Liver (tissue), 9 donors: ENCODE data around the gene ZNF101. TPM values are rescaled to one million over a fixed set of nuclear protein-coding genes. Genes with fewer than 3 reads are reported as not detected.

Source experiments
- DNase-seq: peaks from one replicate; pipeline ENCODE4 v3.0.0-alpha.2; 2017; ENCODE audit warnings: low spot score
- H3K27ac ChIP-seq, 2 donors: one replicate each; pipeline ENCODE4 v1.7.0; 2013; ENCODE audit warnings: inconsistent platforms in 2 of 2, low read length in 2 of 2, control low read depth in 1 of 2, low read depth in 1 of 2, mild to moderate bottlenecking in 1 of 2
- H3K27me3 ChIP-seq, 4 donors: one replicate each; pipeline versions ENCODE4 v1.6.1 to v1.7.0; 2013; ENCODE audit warnings: low read length in 3 of 4, inconsistent platforms in 1 of 4, mild to moderate bottlenecking in 1 of 4, moderate library complexity in 1 of 4; ENCODE audit not compliant: control insufficient read depth in 4 of 4, insufficient read depth in 4 of 4
- H3K36me3 ChIP-seq, 4 donors: one replicate each; pipeline versions ENCODE4 v1.6.1 to v1.7.0; 2013; ENCODE audit warnings: low read length in 3 of 4, mild to moderate bottlenecking in 3 of 4, low read depth in 1 of 4, moderate library complexity in 1 of 4; ENCODE audit not compliant: control insufficient read depth in 4 of 4, insufficient read depth in 3 of 4
- H3K4me1 ChIP-seq, 4 donors: one replicate each; pipeline versions ENCODE4 v1.6.1 to v1.7.0; 2013; ENCODE audit warnings: low read length in 3 of 4, mild to moderate bottlenecking in 3 of 4, moderate library complexity in 1 of 4; ENCODE audit not compliant: control insufficient read depth in 4 of 4, insufficient read depth in 4 of 4
- H3K4me3 ChIP-seq, 3 donors: one replicate each; pipeline versions ENCODE4 v1.6.1 to v1.7.0; 2013; ENCODE audit warnings: low read length in 3 of 3, control low read depth in 1 of 3, low read depth in 1 of 3, mild to moderate bottlenecking in 1 of 3
- H3K9ac ChIP-seq, 2 donors: one replicate each; pipeline ENCODE4 v1.7.0; 2013; ENCODE audit warnings: low read length in 2 of 2, mild to moderate bottlenecking in 2 of 2, moderate library complexity in 2 of 2, control low read depth in 1 of 2, low read depth in 1 of 2
- H3K9me3 ChIP-seq, 4 donors: one replicate each; pipeline versions ENCODE4 v1.6.1 to v1.7.0; 2013; ENCODE audit warnings: low read length in 3 of 4; ENCODE audit not compliant: control insufficient read depth in 4 of 4
- ATF3 ChIP-seq: IDR thresholded peaks from 2 replicates; pipeline ENCODE4 v1.6.1; 2016; ENCODE audit warnings: antibody characterized with exemption
- EGR1 ChIP-seq, 2 donors: IDR thresholded peaks; 2 replicates each; pipeline ENCODE4 v1.6.1; 2016 to 2018; ENCODE audit warnings: antibody characterized with exemption in 2 of 2, low read depth in 2 of 2
- FOXA2 ChIP-seq: IDR thresholded peaks from 2 replicates; pipeline ENCODE4 v1.6.1; 2016; ENCODE audit warnings: antibody characterized with exemption
- HNF4A ChIP-seq, 2 donors: conservative IDR thresholded peaks; 2 replicates each; pipeline ENCODE4 v1.6.1; 2016; ENCODE audit warnings: antibody characterized with exemption in 2 of 2, mild to moderate bottlenecking in 2 of 2
- HNF4G ChIP-seq: IDR thresholded peaks from 2 replicates; pipeline ENCODE4 v1.6.1; 2016; ENCODE audit warnings: antibody characterized with exemption
- JUND ChIP-seq, 2 donors: IDR thresholded peaks; 2 replicates each; pipeline ENCODE4 v1.6.1; 2016; ENCODE audit warnings: antibody characterized with exemption in 2 of 2
- MAX ChIP-seq: IDR thresholded peaks from 2 replicates; pipeline ENCODE4 v1.6.1; 2016; ENCODE audit warnings: antibody characterized with exemption
- RAD21 ChIP-seq, 2 donors: IDR thresholded peaks; 2 replicates each; pipeline ENCODE4 v1.6.1; 2016; ENCODE audit warnings: antibody characterized with exemption in 2 of 2, mild to moderate bottlenecking in 2 of 2
- REST ChIP-seq: IDR thresholded peaks from 2 replicates; pipeline ENCODE4 v1.6.1; 2016; ENCODE audit warnings: antibody characterized with exemption, mild to moderate bottlenecking
- RXRA ChIP-seq, 2 donors: IDR thresholded peaks; 2 replicates each; pipeline ENCODE4 v1.6.1; 2017 to 2018; ENCODE audit warnings: antibody characterized with exemption in 2 of 2, mild to moderate bottlenecking in 1 of 2
- TAF1 ChIP-seq: conservative IDR thresholded peaks from 2 replicates; pipeline ENCODE4 v1.6.1; 2016; ENCODE audit warnings: antibody characterized with exemption, mild to moderate bottlenecking
- ZBTB33 ChIP-seq: IDR thresholded peaks from 2 replicates; pipeline ENCODE4 v1.6.1; 2016; ENCODE audit warnings: antibody characterized with exemption
- WGBS: extraction: QIAGEN DNeasy Blood & Tissue Kit; methylation state at CpG from one replicate; pipeline ENCODE4 v1.1.7; 2013; 5-methylcytosine and 5-hydroxymethylcytosine counted together
- polyA plus RNA-seq, 2 donors: library from polyadenylated mRNA; stranded (reverse) in 1 of 2; unstranded in 1 of 2; fragments of 200-250 nt in 1 of 2; fragments of >200 nt in 1 of 2; fragmentation: Nextera tagmentation in 1 of 2; extraction: Ambion mirVana in 1 of 2; gene quantifications; one replicate each; pipeline versions ENCODE4 v1.2.1 to v1.2.3, GENCODE V29; 2013 to 2015
- total RNA-seq, 2 donors: library from RNA; depleted of rRNA; stranded (reverse); fragments of >200 nt; gene quantifications; one replicate each; pipeline ENCODE4 v1.2.3, GENCODE V29; 2014
- donor health status: healthy.
- donor health status: healthy.
- donor health status: healthy.
- donor health status: healthy.
- donor health status: healthy.

ZNF101 gene
- total and polyA plus RNA-seq, 4 donors, result 1.5 to 6.9 (median 3.5) TPM

GRCh38 chr19:19630062-19630414 lies 38.6 kb upstream of the ZNF101 start (continued):
- TF ChIP-seq ATF3, result no peak

GRCh38 chr19:19630426-19630825 lies 38.2 kb upstream of the ZNF101 start:
- Histone ChIP-seq H3K9ac (no peak overlapping the region), H3K27ac (no peak overlapping the region), H3K9me3 (no peaks in the 10 kb centered on the region), H3K27me3 (peaks cover 0 to 2% (median 0%) of the 10 kb centered on the region in 4 donors), H3K4me1 (peaks cover 0 to 8% (median 3%) of the 10 kb centered on the region in 4 donors), H3K36me3 (peaks cover 0 to 11% (median 5%) of the 10 kb centered on the region in 4 donors), H3K4me3 (no peak overlapping the region)
- 97% methylated on average over 2 of the region's 2 CpGs for WGBS
- no peak for TF ChIP-seq HNF4G
- no peak for TF ChIP-seq TAF1
- DNase-seq, result no peak

- H3K9ac ChIP-seq, result no peak overlapping the region
- peaks cover 0 to 12% (median 5%) of the 10 kb centered on the region in 4 donors for H3K36me3 ChIP-seq
- no peak overlapping the region for H3K27ac ChIP-seq
- WGBS, result 94% methylated on average over 7 of the region's 7 CpGs
- H3K4me3 ChIP-seq, result no peak overlapping the region
- peaks cover 0 to 8% (median 3%) of the 10 kb centered on the region in 4 donors for H3K4me1 ChIP-seq
- DNase-seq, result no peak
- no peak for TF ChIP-seq REST
- TF ChIP-seq HNF4A (conservative IDR thresholded peaks at IDR 0.05), result no peak
- TF ChIP-seq ATF3, result no peak
- no peak for TF ChIP-seq MAX
- no peak for TF ChIP-seq JUND (IDR thresholded peaks at IDR 0.05)
- no peak for TF ChIP-seq FOXA2
- TF ChIP-seq RAD21 (IDR thresholded peaks at IDR 0.05), result no peak
- TF ChIP-seq ZBTB33, result no peak
- no peak for TF ChIP-seq EGR1 (IDR thresholded peaks at IDR 0.05; ENCODE audit: low read depth in 2 of 2)
- TF ChIP-seq RXRA (IDR thresholded peaks at IDR 0.05), result no peak
- peaks cover 0 to 2% (median 0%) of the 10 kb centered on the region in 4 donors for H3K27me3 ChIP-seq
- H3K9me3 ChIP-seq, result no peaks in the 10 kb centered on the region
Measured at GRCh38 chr19:19631346-19631745, 37.3 kb upstream of the ZNF101 start.
